HG02678 (cell line): ENCODE data around the gene FAM222A.

Experiments
- ATAC-seq: cut with Tn5 transposase; IDR thresholded peaks from one replicate; pipeline ENCODE4 v1.9.1; 2021; ENCODE audit warnings: mild to moderate bottlenecking, moderate library complexity; ENCODE audit not compliant: unreplicated experiment

FAM222A gene

GRCh38 chr12:109724321-109724892 lies 10.8 kb downstream of the FAM222A start:
- ATAC-seq, result no peak

DNA sequence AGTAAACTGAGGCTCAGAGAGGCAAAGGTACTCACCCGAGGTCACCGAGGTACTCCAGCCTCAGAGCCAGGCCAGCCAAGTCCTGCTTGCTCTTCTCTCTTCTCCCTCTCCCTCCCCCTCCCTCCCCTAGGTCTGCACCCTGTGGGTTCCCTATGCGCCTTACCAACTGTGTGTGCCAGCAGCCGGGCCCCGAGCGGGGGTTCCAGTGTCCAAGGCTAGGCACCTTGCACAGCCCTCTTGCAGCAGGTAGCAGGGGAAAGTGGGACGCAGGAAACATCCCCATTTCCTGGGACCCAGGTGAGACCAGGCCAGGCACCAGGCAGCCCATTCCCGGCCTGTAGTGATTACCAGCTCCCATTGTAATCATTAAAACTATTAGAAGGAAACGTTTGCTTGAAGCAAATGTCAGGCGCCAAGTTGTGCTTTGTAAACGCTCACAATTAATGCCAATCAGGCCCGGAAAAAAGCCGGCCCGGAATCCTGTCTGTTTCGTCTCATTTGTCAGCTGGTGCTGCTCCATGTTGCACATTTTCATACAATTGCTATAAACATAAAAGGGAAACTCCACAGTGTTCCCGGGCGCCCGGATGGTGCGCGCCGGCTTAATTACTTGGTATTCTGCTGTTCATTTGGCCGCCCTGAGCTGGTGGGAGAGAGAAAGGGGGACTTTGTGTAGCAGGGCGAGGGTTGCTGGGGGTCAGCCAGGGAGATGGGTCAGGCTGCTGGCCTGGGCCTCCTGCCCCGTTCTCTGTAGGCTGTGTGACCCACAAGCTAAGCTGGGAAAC lies 11.9 kb downstream of the FAM222A start:
- ATAC-seq, result no peak

- ATAC-seq, result no peak
These were observed 12.5 kb downstream of the FAM222A start for GRCh38 chr12:109726106-109726497.

GRCh38 chr12:109726511-109727038 lies 12.9 kb downstream of the FAM222A start:
- no peak for ATAC-seq

DNA sequence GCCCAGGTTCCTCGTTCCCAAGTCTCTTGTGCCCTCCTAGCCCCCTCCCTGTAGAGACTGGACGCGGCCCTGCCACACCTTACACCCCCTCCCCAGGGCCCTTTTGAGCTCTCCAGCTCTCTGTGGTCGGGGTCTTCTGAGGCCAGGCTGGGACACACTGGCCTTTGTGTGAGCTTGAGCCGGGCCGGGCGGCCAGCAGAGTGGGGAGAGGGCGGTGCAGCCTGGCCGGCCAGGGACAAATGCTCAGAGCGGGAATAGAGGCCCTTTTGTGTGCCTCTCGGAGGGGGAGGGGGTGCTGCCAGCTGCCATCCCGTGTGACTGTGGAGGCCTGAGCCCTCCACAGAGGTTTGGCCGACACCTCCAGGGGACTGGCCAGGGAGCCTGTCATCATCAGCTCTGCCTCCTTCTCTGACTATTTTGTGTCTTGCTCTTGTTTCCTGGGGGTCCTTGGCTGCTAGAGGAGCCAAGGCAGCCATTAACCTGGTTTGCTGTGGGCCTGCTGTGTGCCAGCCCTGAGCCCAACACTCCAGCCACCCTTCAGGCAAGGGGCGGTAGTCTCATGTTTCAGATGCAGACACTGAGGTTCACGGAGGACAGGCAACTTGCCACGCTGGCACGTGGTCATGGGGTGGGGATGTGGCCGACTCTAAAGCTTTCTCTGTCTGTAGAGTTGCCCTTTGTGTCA lies 13.6 kb downstream of the FAM222A start:
- ATAC-seq, result no peak

DNA sequence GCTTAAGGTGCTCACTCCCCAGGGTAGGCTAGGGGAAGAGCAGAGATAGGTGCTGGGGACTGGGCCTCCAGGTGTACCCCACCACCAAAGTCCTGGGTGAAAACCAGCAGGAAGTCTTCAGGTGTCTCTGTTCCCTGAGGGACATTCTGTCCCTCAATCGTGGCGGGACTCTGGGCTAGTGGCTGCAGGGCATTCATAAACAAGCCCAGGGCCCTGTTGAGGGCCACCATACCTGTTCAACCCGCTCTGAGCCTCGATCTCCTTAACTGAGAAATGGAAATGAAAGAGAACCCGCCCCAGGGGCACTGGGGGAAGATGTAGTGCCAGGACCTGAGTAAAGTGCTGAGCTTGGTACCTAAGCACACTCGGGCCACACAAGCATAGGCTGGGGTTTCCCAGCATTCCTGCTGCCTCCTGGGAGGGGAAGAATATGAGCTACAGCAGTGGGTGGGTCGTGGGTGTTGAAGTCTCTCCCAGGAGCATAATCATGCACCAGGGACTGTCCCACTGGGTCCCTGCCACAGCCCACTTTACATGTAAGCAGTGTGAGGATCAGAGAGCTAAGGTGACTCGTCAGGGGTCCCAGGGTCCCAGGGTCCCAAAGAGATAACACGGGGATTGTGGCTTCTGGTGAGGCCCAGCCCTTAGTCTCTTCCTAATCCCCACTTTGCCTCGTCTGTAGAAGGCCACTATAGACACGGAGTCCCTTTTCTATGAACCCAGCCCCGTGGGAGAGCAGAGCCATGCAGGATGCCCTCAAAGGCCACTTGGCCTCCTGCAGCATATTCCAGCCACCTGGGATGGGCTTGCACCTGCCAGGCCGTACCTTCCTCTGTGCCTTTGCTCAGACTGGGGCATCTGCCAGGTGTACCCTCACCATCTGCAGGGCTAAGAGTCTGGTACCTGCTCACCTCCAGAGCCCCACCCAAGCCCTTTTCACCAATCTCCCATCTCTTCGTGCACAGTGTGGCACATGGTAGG lies 14.4 kb downstream of the FAM222A start:
- no peak for ATAC-seq

DNA sequence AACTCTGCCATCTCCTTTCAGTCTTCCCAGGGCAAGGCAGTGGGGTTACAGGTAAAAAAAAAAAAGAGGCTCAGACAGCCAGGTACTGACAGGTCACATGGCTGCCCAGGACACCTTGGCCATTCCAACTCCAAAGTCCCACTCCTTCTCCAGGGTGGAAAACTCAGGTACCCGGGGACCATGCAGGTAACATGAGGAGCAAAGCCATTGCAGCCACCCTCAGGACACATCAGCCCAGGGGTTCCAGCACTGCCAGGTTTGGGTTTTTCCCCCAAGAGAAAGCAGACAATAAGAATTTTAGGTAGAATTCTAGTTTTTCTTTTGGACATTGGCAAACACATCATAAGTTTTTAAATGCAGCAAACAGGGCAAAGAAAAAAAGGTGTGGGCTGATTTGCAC lies 15.3 kb downstream of the FAM222A start:
- no peak for ATAC-seq

- no peak for ATAC-seq
These were observed 15.8 kb downstream of the FAM222A start for GRCh38 chr12:109729371-109729781.

DNA sequence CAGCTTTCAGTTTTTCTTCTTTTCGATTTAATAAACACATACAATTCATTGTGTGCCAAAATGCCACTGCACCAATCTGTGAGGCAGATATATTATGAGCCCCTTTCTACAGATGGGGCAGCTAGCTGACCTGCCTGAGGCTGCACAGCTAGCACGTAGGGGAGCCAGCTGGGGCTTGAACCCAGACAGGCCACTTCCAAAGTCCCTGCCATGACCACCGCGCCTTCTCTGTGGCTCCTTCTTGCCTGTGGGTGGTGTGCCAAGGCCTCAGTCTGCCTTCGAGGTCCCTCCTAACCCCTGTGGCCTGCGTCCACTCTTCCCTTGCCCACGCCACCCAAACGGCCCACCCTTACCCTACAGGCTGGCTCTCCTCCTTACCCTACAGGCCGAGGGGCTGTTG lies 16.2 kb downstream of the FAM222A start:
- ATAC-seq, result no peak

DNA sequence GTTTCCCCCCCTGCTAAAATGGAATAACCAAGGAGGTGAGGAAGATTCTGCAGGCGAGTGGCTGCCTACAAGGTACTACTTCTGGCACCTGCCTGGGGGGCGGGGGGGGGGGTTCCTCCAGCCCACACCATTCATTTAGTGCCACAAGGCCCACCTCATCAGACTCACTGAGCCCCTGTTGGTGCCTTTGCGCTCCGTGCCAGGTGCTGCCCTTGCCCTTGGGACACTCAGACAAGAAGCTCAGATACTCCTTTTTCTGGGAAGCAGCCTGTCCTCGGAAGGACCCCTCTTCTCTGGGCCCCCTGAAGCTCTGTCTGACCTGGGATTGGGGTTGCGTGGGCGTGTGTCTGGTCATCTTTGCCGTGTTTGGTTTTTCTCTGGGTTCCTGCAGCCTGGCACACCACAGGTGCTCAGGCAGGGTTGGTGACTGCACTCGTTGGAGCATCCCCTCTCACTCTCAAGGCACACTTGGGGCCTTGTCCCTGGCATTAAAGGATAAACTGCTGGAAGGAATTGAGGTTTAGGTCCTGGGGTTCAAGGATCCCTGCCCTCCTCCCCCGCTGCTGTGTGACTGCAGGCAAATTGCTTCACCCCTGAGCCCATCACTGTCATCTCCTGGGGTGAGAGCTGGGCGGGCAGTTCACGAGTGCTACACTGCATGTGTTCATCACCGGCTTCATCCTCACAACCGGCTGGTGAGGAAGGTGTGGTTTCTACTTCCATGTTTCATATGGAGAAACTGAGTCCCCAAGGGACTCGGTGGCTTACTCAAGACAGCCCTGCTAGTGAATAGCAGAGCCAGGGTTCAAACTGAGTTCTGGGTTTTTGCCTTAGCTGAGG lies 16.9 kb downstream of the FAM222A start:
- no peak for ATAC-seq

DNA sequence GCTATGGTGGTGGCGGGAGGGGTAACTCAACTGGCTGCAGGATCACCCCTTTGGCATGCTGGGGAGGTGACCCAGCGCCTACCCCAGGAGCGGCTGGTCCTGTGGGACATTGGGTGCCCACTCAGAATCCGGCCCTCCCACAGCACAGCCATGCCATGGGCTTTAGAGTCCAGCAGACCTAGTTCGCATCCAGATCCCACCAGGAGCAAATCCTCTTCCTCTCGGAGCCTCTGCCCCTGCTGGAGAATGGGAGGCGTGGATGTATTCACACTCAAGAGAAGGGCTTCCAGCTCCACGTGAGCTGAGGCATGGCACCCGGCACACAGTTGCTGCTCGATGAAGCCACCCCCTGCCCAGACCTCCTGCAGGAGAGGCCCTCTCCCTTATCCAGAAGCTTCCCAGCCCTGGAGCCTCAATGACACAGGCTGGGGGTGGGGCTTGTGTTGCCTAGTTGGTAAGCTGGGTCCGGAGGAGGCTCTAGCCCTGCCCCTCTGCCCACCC lies 17.7 kb downstream of the FAM222A start:
- ATAC-seq, result no peak

DNA sequence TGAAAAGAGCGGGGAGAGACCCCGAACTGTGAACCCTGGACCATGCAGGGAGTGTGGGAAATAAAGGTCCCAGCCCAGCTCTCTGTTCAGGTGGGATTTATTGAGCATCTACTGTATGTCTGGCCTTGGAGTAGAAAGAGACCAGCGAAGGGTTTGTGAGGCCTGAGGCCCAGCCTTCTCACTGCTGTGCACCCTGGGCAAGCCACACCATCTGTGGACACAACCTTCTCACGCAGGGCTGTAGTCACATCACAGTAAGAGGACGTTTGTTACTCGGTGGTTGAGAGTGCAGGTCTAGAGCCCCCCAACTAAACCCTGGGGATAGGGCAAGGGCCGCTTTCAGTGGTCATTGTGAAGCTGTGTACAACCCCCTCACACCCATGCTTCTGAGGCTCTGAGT lies 18.2 kb downstream of the FAM222A start:
- ATAC-seq, result no peak

- no peak for ATAC-seq
These were observed 19.0 kb downstream of the FAM222A start for GRCh38 chr12:109732321-109733305.

- no peak for ATAC-seq
These were observed 20.8 kb downstream of the FAM222A start for GRCh38 chr12:109734219-109735000.

GRCh38 chr12:109735051-109735521 lies 21.5 kb downstream of the FAM222A start:
- no peak for ATAC-seq

DNA sequence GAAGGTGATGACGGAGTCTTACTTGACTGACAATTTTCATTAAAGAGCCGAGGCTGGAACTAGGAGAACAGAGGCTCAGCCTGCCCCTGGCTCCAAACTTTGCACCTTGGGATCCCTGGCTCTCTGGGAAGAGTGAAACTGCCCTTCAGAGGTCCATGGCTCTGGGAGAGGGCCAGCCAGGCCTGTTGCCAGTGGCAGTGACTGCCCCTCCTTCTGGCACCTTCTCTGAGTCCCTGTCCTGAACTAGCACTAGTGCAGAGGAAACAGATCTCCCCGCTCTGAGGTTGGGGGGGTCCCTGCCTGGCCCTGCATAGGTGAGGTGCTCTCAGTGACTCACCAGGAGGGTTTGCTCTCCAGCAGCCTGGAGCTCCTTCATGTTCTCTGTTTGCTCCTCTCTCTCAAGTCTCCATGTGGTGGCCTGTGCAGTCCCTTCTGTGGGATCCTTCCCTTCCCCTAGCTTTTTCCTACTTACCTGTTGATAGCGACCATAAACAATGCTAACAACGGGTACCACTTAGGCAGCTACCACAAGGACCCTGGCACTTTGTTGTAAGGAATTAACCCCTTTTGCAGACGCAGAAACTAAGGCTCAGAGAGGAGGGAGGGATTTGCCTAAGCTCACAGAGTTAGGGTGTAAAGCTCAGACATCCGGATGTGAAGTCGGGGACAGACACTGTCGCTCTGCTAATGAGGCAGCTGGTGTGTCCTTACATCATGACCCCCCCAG lies 22.4 kb downstream of the FAM222A start:
- no peak for ATAC-seq
